HepG2 (cell line): ENCODE data around the gene ACOXL. TPM values are rescaled to one million over a fixed set of nuclear protein-coding genes. Genes with fewer than 3 reads are reported as not detected.

Experiments used
- CREB1 ChIP-seq, 2 experiments: fragments of 450-650 bp in 1 of 2; IDR thresholded peaks; 2 replicates each; pipeline ENCODE4 v1.6.1; 2016 to 2017; ENCODE audit warnings: control low read depth in 1 of 2, mild to moderate bottlenecking in 1 of 2, missing compliant biosample characterization in 1 of 2, missing genetic modification characterization in 1 of 2
- FOXC1 ChIP-seq: sonication (generic); formaldehyde crosslinking; IDR thresholded peaks from 2 replicates; pipeline ENCODE4 v1.8.0; 2022; ENCODE audit warnings: mild to moderate bottlenecking, missing genetic modification reagents, borderline replicate concordance
- GFI1 ChIP-seq: sonication (generic); formaldehyde crosslinking; IDR thresholded peaks from 2 replicates; pipeline ENCODE4 v1.5.0; 2020; ENCODE audit warnings: missing genetic modification reagents, mild to moderate bottlenecking, borderline replicate concordance
- GMEB1 ChIP-seq: sonication (generic); formaldehyde crosslinking; IDR thresholded peaks from 2 replicates; pipeline ENCODE4 v1.5.1; 2020; ENCODE audit warnings: missing genetic modification reagents, mild to moderate bottlenecking, borderline replicate concordance
- GPN1 ChIP-seq: sonication (generic); formaldehyde crosslinking; IDR thresholded peaks from 2 replicates; pipeline ENCODE4 v1.5.1; 2020; ENCODE audit warnings: missing genetic modification reagents, borderline replicate concordance
- HMGXB4 ChIP-seq, 2 experiments: sonication (generic) in 1 of 2; formaldehyde crosslinking in 1 of 2; IDR thresholded peaks; 2 replicates each; pipeline versions ENCODE4 v1.4.0 to v1.6.1; 2018 to 2020; ENCODE audit warnings: missing genetic modification reagents in 2 of 2, borderline replicate concordance in 1 of 2, low read depth in 1 of 2, mild to moderate bottlenecking in 1 of 2, missing biosample characterization in 1 of 2
- HNF1B ChIP-seq: sonication (generic); formaldehyde crosslinking; IDR thresholded peaks from 2 replicates; pipeline ENCODE4 v1.5.1; 2020; ENCODE audit warnings: mild to moderate bottlenecking, moderate library complexity, missing genetic modification reagents
- HOXA3 ChIP-seq: sonication (generic); formaldehyde crosslinking; IDR thresholded peaks from 2 replicates; pipeline ENCODE4 v1.5.0; 2020; ENCODE audit warnings: missing genetic modification reagents
- JUNB ChIP-seq: sonication (generic); formaldehyde crosslinking; IDR thresholded peaks from 2 replicates; pipeline ENCODE4 v1.8.0; 2022; ENCODE audit warnings: missing genetic modification reagents, mild to moderate bottlenecking, borderline replicate concordance
- KLF6 ChIP-seq: IDR thresholded peaks from 2 replicates; pipeline ENCODE4 v1.8.0; 2016; ENCODE audit warnings: missing biosample characterization, missing genetic modification reagents
- MTA1 ChIP-seq: sonication (generic); formaldehyde crosslinking; IDR thresholded peaks from 2 replicates; pipeline ENCODE4 v1.4.0; 2020; ENCODE audit warnings: missing genetic modification reagents, mild to moderate bottlenecking, borderline replicate concordance
- NCOA5 ChIP-seq: sonication (generic); formaldehyde crosslinking; IDR thresholded peaks from 2 replicates; pipeline ENCODE4 v1.4.0; 2020; ENCODE audit warnings: missing genetic modification reagents
- NR2F6 ChIP-seq, 2 experiments: IDR thresholded peaks; 2 replicates each; pipeline ENCODE4 v1.6.1; 2016; ENCODE audit warnings: antibody characterized with exemption in 1 of 2, mild to moderate bottlenecking in 1 of 2
- RBM22 ChIP-seq: fragments of 200-400 bp; formaldehyde crosslinking; optimal IDR thresholded peaks from 2 replicates; pipeline ENCODE3; 2017; ENCODE audit warnings: mild to moderate bottlenecking, low read length, moderate library complexity
- RFX1 ChIP-seq: fragments of 450-650 bp; IDR thresholded peaks from 2 replicates; pipeline ENCODE4 v1.6.1; 2017
- SNAI1 ChIP-seq: sonication (generic); formaldehyde crosslinking; IDR thresholded peaks from 2 replicates; pipeline ENCODE4 v1.5.0; 2020; ENCODE audit warnings: mild to moderate bottlenecking, missing genetic modification reagents, borderline replicate concordance
- ZBTB3 ChIP-seq: sonication (generic); formaldehyde crosslinking; IDR thresholded peaks from 2 replicates; pipeline ENCODE4 v1.4.0; 2020; ENCODE audit warnings: low read depth, mild to moderate bottlenecking, moderate library complexity, missing genetic modification reagents, borderline replicate concordance
- ZBTB38 ChIP-seq: sonication (generic); formaldehyde crosslinking; IDR thresholded peaks from 2 replicates; pipeline ENCODE4 v1.5.1; 2020; ENCODE audit warnings: mild to moderate bottlenecking, missing genetic modification reagents
- ZNF12 ChIP-seq: sonication (generic); formaldehyde crosslinking; IDR thresholded peaks from 2 replicates; pipeline ENCODE4 v1.5.0; 2020; ENCODE audit warnings: missing genetic modification reagents
- ZNF180 ChIP-seq: sonication (generic); formaldehyde crosslinking; IDR thresholded peaks from 2 replicates; pipeline ENCODE4 v1.4.0; 2020; ENCODE audit warnings: low read depth, missing genetic modification reagents, borderline replicate concordance
- ZNF292 ChIP-seq: sonication (generic); formaldehyde crosslinking; IDR thresholded peaks from 2 replicates; pipeline ENCODE4 v1.8.1; 2022; ENCODE audit warnings: mild to moderate bottlenecking, low read depth, missing genetic modification reagents, borderline replicate concordance
- ZNF629 ChIP-seq: sonication (generic); formaldehyde crosslinking; conservative IDR thresholded peaks from 2 replicates; pipeline ENCODE4 v1.5.0; 2020; ENCODE audit warnings: missing genetic modification reagents
- ZNF776 ChIP-seq: sonication (generic); formaldehyde crosslinking; IDR thresholded peaks from 2 replicates; pipeline ENCODE4 v1.4.0; 2020; ENCODE audit warnings: mild to moderate bottlenecking, missing genetic modification reagents
- polyA plus RNA-seq, 8 experiments: library from polyadenylated mRNA; depleted of rRNA in 3 of 8; stranded (reverse) in 7 of 8; unstranded in 1 of 8; fragments of >200 nt; fragmentation: Illumina TruSeq in 4 of 8; extraction: Trizol in 4 of 8; gene quantifications; 2 replicates each; pipeline versions ENCODE4 v1.2.1 to v1.2.3, GENCODE V29; 2011 to 2016; ENCODE audit warnings: low read depth in 4 of 8, missing spikeins in 1 of 8, mixed read lengths in 1 of 8; ENCODE audit not compliant: insufficient read depth in 1 of 8
- total RNA-seq, 5 experiments: library from RNA; depleted of rRNA; stranded (reverse); fragments of >200 nt; fragmentation: Illumina TruSeq; extraction: Trizol; gene quantifications; 2 replicates each; pipeline ENCODE4 v1.2.3, GENCODE V29; 2016; ENCODE audit warnings: low read depth in 1 of 5

ACOXL gene
- total and polyA plus RNA-seq, 2 of the 13 experiments (the other 11 are each of a cell fraction or from before 2014, with no cell fraction given) = not detected

GRCh38 chr2:111116843-111117597 lies 384.6 kb downstream of the ACOXL start (continued):
- TF ChIP-seq NCOA5 (CRISPR knock-in tag) (no peak), CREB1 (IDR thresholded peaks at IDR 0.05) (no peak), CREB1 (CRISPR knock-in tag; IDR thresholded peaks at IDR 0.05) (no peak), ZBTB3 (CRISPR knock-in tag) (no peak), ZNF629 (CRISPR knock-in tag) (no peak), RFX1 (no peak), ZNF12 (CRISPR knock-in tag) (no peak), SNAI1 (CRISPR knock-in tag) (no peak), ZBTB38 (0 out of 2 replicates have a peak, but pooled peaks have one; percentile 19), ZNF776 (CRISPR knock-in tag) (no peak), MTA1 (CRISPR knock-in tag) (no peak), GMEB1 (CRISPR knock-in tag) (no peak), JUNB (CRISPR knock-in tag) (no peak), GFI1 (CRISPR knock-in tag) (no peak), HMGXB4 (CRISPR knock-in tag; IDR thresholded peaks at IDR 0.05; ENCODE audit: borderline replicate concordance in 1 of 2, low read depth in 1 of 2) (peak; percentile 64 to 88; a peak in 3 of 4 replicates), NR2F6 (IDR thresholded peaks at IDR 0.05) (no peak), NR2F6 (CRISPR knock-in tag; IDR thresholded peaks at IDR 0.05) (0 out of 2 replicates have a peak, but pooled peaks have one; percentile 28), ZNF180 (CRISPR knock-in tag) (no peak), KLF6 (CRISPR knock-in tag) (peak; percentile 48; the same call in 1 of the 2 replicates), HOXA3 (CRISPR knock-in tag) (peak; percentile 6; the same call in 1 of the 2 replicates), HNF1B (CRISPR knock-in tag) (peak; percentile 82), RBM22 (no peak), ZNF292 (CRISPR knock-in tag) (no peak), FOXC1 (CRISPR knock-in tag) (no peak), GPN1 (CRISPR knock-in tag) (no peak)
